ENCODE data around the gene MBOAT2.

GRCh38 chr2:9018534-9018933 is 15.1 kb upstream of the MBOAT2 start:
- TF ChIP-seq EZH2 (IDR thresholded peaks at IDR 0.05; ENCODE audit: low read length) = no peak
- no peak for TF ChIP-seq CTCF (optimal IDR thresholded peaks at IDR 0.05 in 1 of 3, IDR thresholded peaks at IDR 0.05 in 1 of 3, conservative IDR thresholded peaks at IDR 0.05 in 1 of 3; ENCODE audit: extremely low read depth in 1 of 3, insufficient read depth in 2 of 3, low read length in 3 of 3)

Measured in keratinocyte (primary cell).